HEK293 (cell line): ENCODE data around the gene MTRFR.
A peak's percentile ranks its signal among the peaks of the same experiment; 100 is the strongest.

Experiments used
- CTCF ChIA-PET: fragments of 350-600 bp; formaldehyde crosslinking; extraction: SDS; loops from one replicate; lab custom pipeline; 2021; ENCODE audit warnings: antibody characterized with exemption; lab: Yijun Ruan, JAX
- POLR2A ChIA-PET: fragments of 300-600 bp; formaldehyde crosslinking; extraction: SDS; loops from one replicate; lab custom pipeline; 2020; ENCODE audit warnings: antibody characterized with exemption, inconsistent platforms; lab: Yijun Ruan, JAX
- H3K27ac ChIP-seq: fragments of 200-500 bp; sonication (Bioruptor generic); 2 replicates; pipeline ENCODE4 v1.5.1; 2014; ENCODE audit warnings: low read depth, low read length, control low read depth, inconsistent platforms; ENCODE audit errors: extremely low read depth
- H3K36me3 ChIP-seq, 2 experiments: fragments of 200-500 bp in 1 of 2; sonication (Bioruptor generic) in 1 of 2; 1 replicate in 1 of 2; 2 replicates in 1 of 2; pipeline ENCODE4 v1.5.1; 2014 to 2017; ENCODE audit warnings: inconsistent platforms in 2 of 2, low read length in 2 of 2; ENCODE audit not compliant: control insufficient read depth in 2 of 2, insufficient read depth in 1 of 2
- H3K4me1 ChIP-seq: fragments of 200-500 bp; sonication (Bioruptor generic); 2 replicates; pipeline ENCODE4 v1.5.1; 2014; ENCODE audit warnings: mild to moderate bottlenecking, low read length, inconsistent platforms; ENCODE audit not compliant: control insufficient read depth, insufficient read depth
- H3K4me3 ChIP-seq: 2 replicates; pipeline ENCODE4 v1.5.1; 2011; ENCODE audit warnings: low read depth, mild to moderate bottlenecking, control low read depth, low read length, moderate library complexity
- H3K9me3 ChIP-seq: fragments of 200-500 bp; sonication (Bioruptor generic); 2 replicates; pipeline ENCODE4 v1.5.1; 2014; ENCODE audit warnings: low read depth, low read length, inconsistent platforms; ENCODE audit not compliant: control insufficient read depth, insufficient read depth
- BCL11A ChIP-seq: fragments of 450-650 bp; formaldehyde crosslinking; IDR thresholded peaks from 2 replicates; pipeline ENCODE4 v1.5.1; 2016; ENCODE audit warnings: low read depth, missing biosample characterization, missing genetic modification characterization
- HOXD13 ChIP-seq: sonication (generic); formaldehyde crosslinking; IDR thresholded peaks from 2 replicates; pipeline ENCODE4 v1.8.0; 2022; ENCODE audit warnings: missing genetic modification reagents, borderline replicate concordance
- KLF7 ChIP-seq: fragments of 450-650 bp; formaldehyde crosslinking; IDR thresholded peaks from 2 replicates; pipeline ENCODE4 v1.5.1; 2016; ENCODE audit warnings: missing biosample characterization, missing genetic modification characterization, borderline replicate concordance
- MYNN ChIP-seq: fragments of 450-650 bp; formaldehyde crosslinking; IDR thresholded peaks from 2 replicates; pipeline ENCODE4 v1.5.1; 2016; ENCODE audit warnings: missing biosample characterization, missing genetic modification characterization, borderline replicate concordance
- PATZ1 ChIP-seq: fragments of 450-650 bp; formaldehyde crosslinking; IDR thresholded peaks from 2 replicates; pipeline ENCODE4 v1.5.1; 2016; ENCODE audit warnings: missing biosample characterization, missing genetic modification characterization
- RBAK ChIP-seq: fragments of 450-650 bp; formaldehyde crosslinking; IDR thresholded peaks from 2 replicates; pipeline ENCODE4 v1.5.1; 2016; ENCODE audit warnings: missing biosample characterization, missing genetic modification characterization
- REPIN1 ChIP-seq: fragments of 450-650 bp; formaldehyde crosslinking; IDR thresholded peaks from 2 replicates; pipeline ENCODE4 v1.5.1; 2017; ENCODE audit warnings: missing biosample characterization, missing genetic modification characterization, low read depth
- YY2 ChIP-seq: fragments of 450-650 bp; formaldehyde crosslinking; IDR thresholded peaks from 2 replicates; pipeline ENCODE4 v1.5.1; 2016; ENCODE audit warnings: missing biosample characterization, missing genetic modification characterization
- ZBTB17 ChIP-seq: fragments of 450-650 bp; formaldehyde crosslinking; IDR thresholded peaks from 2 replicates; pipeline ENCODE4 v1.5.1; 2016; ENCODE audit warnings: missing biosample characterization, missing genetic modification characterization
- ZFP37 ChIP-seq: fragments of 450-650 bp; formaldehyde crosslinking; IDR thresholded peaks from 2 replicates; pipeline ENCODE4 v1.5.1; 2016; ENCODE audit warnings: missing biosample characterization, missing genetic modification characterization
- ZNF10 ChIP-seq: fragments of 450-650 bp; formaldehyde crosslinking; IDR thresholded peaks from 2 replicates; pipeline ENCODE4 v1.5.1; 2017; ENCODE audit warnings: missing biosample characterization, missing genetic modification characterization
- ZNF121 ChIP-seq: fragments of 450-650 bp; formaldehyde crosslinking; IDR thresholded peaks from 2 replicates; pipeline ENCODE4 v1.5.1; 2016; ENCODE audit warnings: missing biosample characterization, missing genetic modification characterization
- ZNF140 ChIP-seq: fragments of 450-650 bp; formaldehyde crosslinking; IDR thresholded peaks from 2 replicates; pipeline ENCODE4 v1.5.1; 2016; ENCODE audit warnings: missing biosample characterization, missing genetic modification characterization
- ZNF211 ChIP-seq: fragments of 450-650 bp; formaldehyde crosslinking; IDR thresholded peaks from 2 replicates; pipeline ENCODE4 v1.5.1; 2016; ENCODE audit warnings: low read depth, missing biosample characterization, missing genetic modification characterization
- ZNF501 ChIP-seq: fragments of 450-650 bp; formaldehyde crosslinking; IDR thresholded peaks from 2 replicates; pipeline ENCODE4 v1.5.1; 2016; ENCODE audit warnings: missing biosample characterization, missing genetic modification characterization
- ZNF544 ChIP-seq: fragments of 450-650 bp; formaldehyde crosslinking; IDR thresholded peaks from 2 replicates; pipeline ENCODE4 v1.5.0; 2017; ENCODE audit warnings: missing biosample characterization, missing genetic modification characterization
- ZNF561 ChIP-seq: fragments of 450-650 bp; IDR thresholded peaks from 2 replicates; pipeline ENCODE4 v1.5.1; 2018; ENCODE audit warnings: missing biosample characterization, missing genetic modification characterization, borderline replicate concordance
- ZNF610 ChIP-seq: fragments of 450-650 bp; formaldehyde crosslinking; IDR thresholded peaks from 2 replicates; pipeline ENCODE4 v1.5.1; 2016; ENCODE audit warnings: missing biosample characterization, missing genetic modification characterization, borderline replicate concordance
- ZNF624 ChIP-seq: fragments of 450-650 bp; formaldehyde crosslinking; IDR thresholded peaks from 2 replicates; pipeline ENCODE4 v1.5.1; 2017; ENCODE audit warnings: missing biosample characterization, missing genetic modification characterization
- ZNF660 ChIP-seq: fragments of 450-650 bp; IDR thresholded peaks from 2 replicates; pipeline ENCODE4 v1.5.1; 2018; ENCODE audit warnings: missing biosample characterization, mild to moderate bottlenecking, missing genetic modification characterization
- ZNF747 ChIP-seq: fragments of 450-650 bp; formaldehyde crosslinking; IDR thresholded peaks from 2 replicates; pipeline ENCODE4 v1.5.1; 2016; ENCODE audit warnings: missing biosample characterization, missing genetic modification characterization
- ZNF768 ChIP-seq: fragments of 450-650 bp; formaldehyde crosslinking; IDR thresholded peaks from 2 replicates; pipeline ENCODE4 v1.5.1; 2018; ENCODE audit warnings: missing biosample characterization, mild to moderate bottlenecking, missing genetic modification characterization
- ZNF777 ChIP-seq: fragments of 450-650 bp; formaldehyde crosslinking; IDR thresholded peaks from 2 replicates; pipeline ENCODE4 v1.5.1; 2017; ENCODE audit warnings: missing biosample characterization, missing genetic modification characterization, borderline replicate concordance
- ZNF785 ChIP-seq: fragments of 450-650 bp; formaldehyde crosslinking; IDR thresholded peaks from 2 replicates; pipeline ENCODE4 v1.5.1; 2016; ENCODE audit warnings: missing biosample characterization, missing genetic modification characterization
- ZNF843 ChIP-seq: fragments of 450-650 bp; formaldehyde crosslinking; IDR thresholded peaks from 2 replicates; pipeline ENCODE4 v1.5.1; 2016; ENCODE audit warnings: missing biosample characterization, missing genetic modification characterization
- ZSCAN23 ChIP-seq: fragments of 450-650 bp; formaldehyde crosslinking; IDR thresholded peaks from 2 replicates; pipeline ENCODE4 v1.5.1; 2016; ENCODE audit warnings: missing biosample characterization, missing genetic modification characterization
- TF ChIP-seq, protein P1 (sequence below): fragments of 450-650 bp; formaldehyde crosslinking; conservative IDR thresholded peaks from 2 replicates; pipeline ENCODE4 v1.5.1; 2016; ENCODE audit warnings: low read depth, missing biosample characterization, missing genetic modification characterization
- TF ChIP-seq, protein P2 (sequence below): fragments of 450-650 bp; formaldehyde crosslinking; IDR thresholded peaks from 2 replicates; pipeline ENCODE4 v1.5.1; 2016; ENCODE audit warnings: missing biosample characterization, missing genetic modification characterization
- TF ChIP-seq, protein P3 (sequence below): fragments of 450-650 bp; formaldehyde crosslinking; IDR thresholded peaks from 2 replicates; pipeline ENCODE4 v1.5.1; 2016; ENCODE audit warnings: missing biosample characterization, missing genetic modification characterization, borderline replicate concordance

Gene MTRFR

GRCh38 chr12:123232807-123233504 is at the start of gene MTRFR, which contains the start of gene MPHOSPH9:
Gene MTRFR (plus strand): TSS chr12:123233436. CDS start chr12:123253675, 20,239 bp downstream.
Gene MPHOSPH9 (minus strand): TSS chr12:123233141. CDS start chr12:123230364, 2,777 bp downstream.
- ChIA-PET CTCF (interaction anchor here (0.8 to 1.7 kb wide), 5 partner anchors 18 to 346 kb away, joined by 3 to 7 read pairs (median 5); no protein-coding TSS in a partner anchor), POLR2A (interaction anchor here (0.5 to 2.8 kb wide), 63 partner anchors 9 to 1007 kb away, joined by 3 to 56 read pairs (median 4); partner anchors contain the start of genes ABCB9, ARL6IP4, ATP6V0A2 and DDX55)
- Histone ChIP-seq H3K9me3 (no peaks in the 10 kb centered on the region), H3K4me1 (peaks cover 13% of the 10 kb centered on the region), H3K27ac (peak within 1 kb of the TSS; percentile 86), H3K36me3 (peaks cover 16 to 20% of the 10 kb centered on the region in 2 experiments), H3K4me3 (peak within 1 kb of the TSS; percentile 90)
- TF ChIP-seq, protein P1, sequence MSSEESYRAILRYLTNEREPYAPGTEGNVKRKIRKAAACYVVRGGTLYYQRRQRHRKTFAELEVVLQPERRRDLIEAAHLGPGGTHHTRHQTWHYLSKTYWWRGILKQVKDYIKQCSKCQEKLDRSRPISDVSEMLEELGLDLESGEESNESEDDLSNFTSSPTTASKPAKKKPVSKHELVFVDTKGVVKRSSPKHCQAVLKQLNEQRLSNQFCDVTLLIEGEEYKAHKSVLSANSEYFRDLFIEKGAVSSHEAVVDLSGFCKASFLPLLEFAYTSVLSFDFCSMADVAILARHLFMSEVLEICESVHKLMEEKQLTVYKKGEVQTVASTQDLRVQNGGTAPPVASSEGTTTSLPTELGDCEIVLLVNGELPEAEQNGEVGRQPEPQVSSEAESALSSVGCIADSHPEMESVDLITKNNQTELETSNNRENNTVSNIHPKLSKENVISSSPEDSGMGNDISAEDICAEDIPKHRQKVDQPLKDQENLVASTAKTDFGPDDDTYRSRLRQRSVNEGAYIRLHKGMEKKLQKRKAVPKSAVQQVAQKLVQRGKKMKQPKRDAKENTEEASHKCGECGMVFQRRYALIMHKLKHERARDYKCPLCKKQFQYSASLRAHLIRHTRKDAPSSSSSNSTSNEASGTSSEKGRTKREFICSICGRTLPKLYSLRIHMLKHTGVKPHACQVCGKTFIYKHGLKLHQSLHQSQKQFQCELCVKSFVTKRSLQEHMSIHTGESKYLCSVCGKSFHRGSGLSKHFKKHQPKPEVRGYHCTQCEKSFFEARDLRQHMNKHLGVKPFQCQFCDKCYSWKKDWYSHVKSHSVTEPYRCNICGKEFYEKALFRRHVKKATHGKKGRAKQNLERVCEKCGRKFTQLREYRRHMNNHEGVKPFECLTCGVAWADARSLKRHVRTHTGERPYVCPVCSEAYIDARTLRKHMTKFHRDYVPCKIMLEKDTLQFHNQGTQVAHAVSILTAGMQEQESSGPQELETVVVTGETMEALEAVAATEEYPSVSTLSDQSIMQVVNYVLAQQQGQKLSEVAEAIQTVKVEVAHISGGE, result peak; percentile 53; the same call in 1 of the 2 replicates
- TF ChIP-seq ZNF777 (no peak), YY2 (peak; percentile 43; the same call in 1 of the 2 replicates), MYNN (tag by site-specific recombination) (peak; percentile 30; the same call in 1 of the 2 replicates), ZNF501 (tag by site-specific recombination) (peak; percentile 100), ZNF843 (tag by site-specific recombination) (peak; percentile 88; the same call in 1 of the 2 replicates), ZNF768 (no peak), ZNF747 (tag by site-specific recombination) (no peak), PATZ1 (tag by site-specific recombination) (peak; percentile 86), ZNF211 (tag by site-specific recombination) (no peak), ZNF10 (tag by site-specific recombination) (peak; percentile 81), ZNF544 (tag by site-specific recombination) (no peak), ZFP37 (tag by site-specific recombination) (peak; percentile 95), ZNF140 (no peak), ZBTB17 (0 out of 2 replicates have a peak, but pooled peaks have one; percentile 71), HOXD13 (CRISPR knock-in tag) (peak; percentile 39; the same call in 1 of the 2 replicates), ZNF121 (tag by site-specific recombination) (no peak), ZNF660 (tag by site-specific recombination) (peak; percentile 96; the same call in 1 of the 2 replicates), ZSCAN23 (tag by site-specific recombination) (peak; percentile 94), ZNF610 (tag by site-specific recombination) (peak; percentile 95), BCL11A (tag by site-specific recombination) (peak; percentile 87; the same call in 1 of the 2 replicates), REPIN1 (tag by site-specific recombination) (peak; percentile 91), ZNF624 (tag by site-specific recombination) (peak; percentile 75; the same call in 1 of the 2 replicates), ZNF561 (peak; percentile 99), ZNF785 (tag by site-specific recombination) (no peak; the same call in 1 of the 2 replicates), RBAK (no peak), KLF7 (tag by site-specific recombination) (peak; percentile 26; the same call in 1 of the 2 replicates)
- TF ChIP-seq, protein P2, sequence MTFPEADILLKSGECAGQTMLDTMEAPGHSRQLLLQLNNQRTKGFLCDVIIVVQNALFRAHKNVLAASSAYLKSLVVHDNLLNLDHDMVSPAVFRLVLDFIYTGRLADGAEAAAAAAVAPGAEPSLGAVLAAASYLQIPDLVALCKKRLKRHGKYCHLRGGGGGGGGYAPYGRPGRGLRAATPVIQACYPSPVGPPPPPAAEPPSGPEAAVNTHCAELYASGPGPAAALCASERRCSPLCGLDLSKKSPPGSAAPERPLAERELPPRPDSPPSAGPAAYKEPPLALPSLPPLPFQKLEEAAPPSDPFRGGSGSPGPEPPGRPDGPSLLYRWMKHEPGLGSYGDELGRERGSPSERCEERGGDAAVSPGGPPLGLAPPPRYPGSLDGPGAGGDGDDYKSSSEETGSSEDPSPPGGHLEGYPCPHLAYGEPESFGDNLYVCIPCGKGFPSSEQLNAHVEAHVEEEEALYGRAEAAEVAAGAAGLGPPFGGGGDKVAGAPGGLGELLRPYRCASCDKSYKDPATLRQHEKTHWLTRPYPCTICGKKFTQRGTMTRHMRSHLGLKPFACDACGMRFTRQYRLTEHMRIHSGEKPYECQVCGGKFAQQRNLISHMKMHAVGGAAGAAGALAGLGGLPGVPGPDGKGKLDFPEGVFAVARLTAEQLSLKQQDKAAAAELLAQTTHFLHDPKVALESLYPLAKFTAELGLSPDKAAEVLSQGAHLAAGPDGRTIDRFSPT (tag by site-specific recombination), result peak; percentile 29; the same call in 1 of the 2 replicates
- TF ChIP-seq, protein P3, sequence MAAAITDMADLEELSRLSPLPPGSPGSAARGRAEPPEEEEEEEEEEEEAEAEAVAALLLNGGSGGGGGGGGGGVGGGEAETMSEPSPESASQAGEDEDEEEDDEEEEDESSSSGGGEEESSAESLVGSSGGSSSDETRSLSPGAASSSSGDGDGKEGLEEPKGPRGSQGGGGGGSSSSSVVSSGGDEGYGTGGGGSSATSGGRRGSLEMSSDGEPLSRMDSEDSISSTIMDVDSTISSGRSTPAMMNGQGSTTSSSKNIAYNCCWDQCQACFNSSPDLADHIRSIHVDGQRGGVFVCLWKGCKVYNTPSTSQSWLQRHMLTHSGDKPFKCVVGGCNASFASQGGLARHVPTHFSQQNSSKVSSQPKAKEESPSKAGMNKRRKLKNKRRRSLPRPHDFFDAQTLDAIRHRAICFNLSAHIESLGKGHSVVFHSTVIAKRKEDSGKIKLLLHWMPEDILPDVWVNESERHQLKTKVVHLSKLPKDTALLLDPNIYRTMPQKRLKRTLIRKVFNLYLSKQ (tag by site-specific recombination), result no peak; the same call in 1 of the 2 replicates
